H9 (cell line): ENCODE data around the gene POFUT1. TPM values are rescaled to one million over a fixed set of nuclear protein-coding genes. Genes with fewer than 3 reads are reported as not detected.

Source experiments
- DNase-seq: peaks from one replicate; pipeline ENCODE4 v3.0.0-alpha.2; 2017
- H2AFZ ChIP-seq: one replicate; pipeline ENCODE4 v1.6.1; 2013; ENCODE audit warnings: mild to moderate bottlenecking, low read length, control low read depth, moderate library complexity
- H2AK5ac ChIP-seq: 2 replicates; pipeline ENCODE4 v1.6.1; 2013; ENCODE audit warnings: low read length, control low read depth, mixed read lengths; ENCODE audit not compliant: insufficient read length
- H2BK120ac ChIP-seq: one replicate; pipeline ENCODE4 v1.6.1; 2013; ENCODE audit warnings: low read depth, mild to moderate bottlenecking, low read length, control low read depth, inconsistent platforms; ENCODE audit not compliant: poor library complexity, severe bottlenecking
- H2BK12ac ChIP-seq: 2 replicates; pipeline ENCODE4 v1.6.1; 2013; ENCODE audit warnings: low read length, control low read depth, mixed read lengths, low read depth; ENCODE audit not compliant: insufficient read length
- H2BK15ac ChIP-seq: 2 replicates; pipeline ENCODE4 v1.6.1; 2013; ENCODE audit warnings: low read depth, low read length, control low read depth
- H2BK20ac ChIP-seq: one replicate; pipeline ENCODE4 v1.6.1; 2013; ENCODE audit warnings: low read depth, mild to moderate bottlenecking, low read length, control low read depth, inconsistent platforms; ENCODE audit not compliant: poor library complexity, severe bottlenecking
- H2BK5ac ChIP-seq: 2 replicates; pipeline ENCODE4 v1.6.1; 2013; ENCODE audit warnings: low read length, control low read depth, mixed read lengths; ENCODE audit not compliant: insufficient read length
- H3K14ac ChIP-seq: 2 replicates; pipeline ENCODE4 v1.6.1; 2013; ENCODE audit warnings: low read length, control low read depth; ENCODE audit not compliant: insufficient read depth
- H3K18ac ChIP-seq: 2 replicates; pipeline ENCODE4 v1.6.1; 2013; ENCODE audit warnings: low read depth, mild to moderate bottlenecking, mixed read lengths, low read length, control low read depth; ENCODE audit not compliant: insufficient read length
- H3K23ac ChIP-seq: 2 replicates; pipeline ENCODE4 v1.6.1; 2013; ENCODE audit warnings: low read length, control low read depth, mixed read lengths, low read depth; ENCODE audit not compliant: insufficient read length
- H3K23me2 ChIP-seq: 2 replicates; pipeline ENCODE4 v1.6.1; 2013; ENCODE audit warnings: low read depth, mild to moderate bottlenecking, mixed read lengths, low read length, control low read depth; ENCODE audit not compliant: insufficient read length, poor library complexity, severe bottlenecking
- H3K27ac ChIP-seq: 2 replicates; pipeline ENCODE4 v1.5.1; 2013; ENCODE audit warnings: low read length, control low read depth, mixed read lengths, low read depth; ENCODE audit not compliant: insufficient read length
- H3K27me3 ChIP-seq: 2 replicates; pipeline ENCODE4 v1.6.1; 2013; ENCODE audit warnings: low read length, control low read depth, inconsistent platforms; ENCODE audit not compliant: insufficient read depth
- H3K4ac ChIP-seq: 2 replicates; pipeline ENCODE4 v1.6.1; 2013; ENCODE audit warnings: low read depth, mild to moderate bottlenecking, control low read depth, inconsistent platforms, low read length, moderate library complexity
- H3K4me1 ChIP-seq: 2 replicates; pipeline ENCODE4 v1.6.1; 2013; ENCODE audit warnings: low read length, control low read depth, inconsistent platforms; ENCODE audit not compliant: insufficient read depth
- H3K4me2 ChIP-seq: 2 replicates; pipeline ENCODE4 v1.6.1; 2013; ENCODE audit warnings: low read length, control low read depth, mixed read lengths; ENCODE audit not compliant: insufficient read length, insufficient read depth
- H3K56ac ChIP-seq: 2 replicates; pipeline ENCODE4 v1.6.1; 2013; ENCODE audit warnings: low read depth, mild to moderate bottlenecking, mixed read lengths, low read length, control low read depth; ENCODE audit not compliant: insufficient read length
- H3K79me1 ChIP-seq: 2 replicates; pipeline ENCODE4 v1.6.1; 2013; ENCODE audit warnings: low read depth, mild to moderate bottlenecking, moderate library complexity, low read length, control low read depth, inconsistent platforms; ENCODE audit not compliant: insufficient read depth, poor library complexity, severe bottlenecking
- H3K79me2 ChIP-seq: 2 replicates; pipeline ENCODE4 v1.6.1; 2013; ENCODE audit warnings: low read length, control low read depth, inconsistent platforms; ENCODE audit not compliant: insufficient read depth
- H3K9ac ChIP-seq: 2 replicates; pipeline ENCODE4 v1.6.1; 2013; ENCODE audit warnings: low read length, control low read depth, mixed read lengths; ENCODE audit not compliant: insufficient read length; ENCODE audit errors: extremely low read depth
- H3K9me3 ChIP-seq: one replicate; pipeline ENCODE4 v1.6.1; 2013; ENCODE audit warnings: low read depth, low read length, inconsistent platforms; ENCODE audit not compliant: control insufficient read depth
- H3T11ph ChIP-seq: one replicate; pipeline ENCODE4 v1.6.1; 2013; ENCODE audit warnings: mild to moderate bottlenecking, low read length, control low read depth, inconsistent platforms
- H4K20me1 ChIP-seq: one replicate; pipeline ENCODE4 v1.6.1; 2013; ENCODE audit not compliant: control insufficient read depth, insufficient read length, insufficient read depth
- H4K5ac ChIP-seq: 2 replicates; pipeline ENCODE4 v1.6.1; 2013; ENCODE audit warnings: low read depth, mild to moderate bottlenecking, mixed read lengths, low read length, control low read depth; ENCODE audit not compliant: insufficient read length
- H4K8ac ChIP-seq: replicated peaks from 2 replicates; pipeline ENCODE4 v1.6.1; 2013; ENCODE audit warnings: low read length, control low read depth, mixed read lengths, low read depth; ENCODE audit not compliant: insufficient read length
- H4K91ac ChIP-seq: 2 replicates; pipeline ENCODE4 v1.6.1; 2013; ENCODE audit warnings: low read depth, mild to moderate bottlenecking, moderate library complexity, mixed read lengths, low read length, control low read depth; ENCODE audit not compliant: insufficient read length
- H3K27ac Mint-ChIP-seq, 3 experiments: 2 replicates in 2 of 3; 3 replicates in 1 of 3; pipeline ENCODE4 v1.8.0; 2020 to 2021; ENCODE audit warnings: mixed read lengths in 3 of 3, mild to moderate bottlenecking in 1 of 3, moderate library complexity in 1 of 3
- H3K27me3 Mint-ChIP-seq: 2 replicates; pipeline ENCODE4 v1.8.0; 2021; ENCODE audit warnings: low read depth, mild to moderate bottlenecking, moderate library complexity, mixed read lengths
- H3K36me3 Mint-ChIP-seq, 3 experiments: 2 replicates in 2 of 3; 3 replicates in 1 of 3; pipeline ENCODE4 v1.8.0; 2020 to 2021; ENCODE audit warnings: low read depth in 3 of 3, mixed read lengths in 3 of 3; ENCODE audit not compliant: insufficient read depth in 1 of 3
- H3K4me1 Mint-ChIP-seq, 2 experiments: 2 replicates each; pipeline ENCODE4 v1.8.0; 2020; ENCODE audit warnings: mixed read lengths in 2 of 2
- H3K4me3 Mint-ChIP-seq, 2 experiments: 2 replicates in 1 of 2; 3 replicates in 1 of 2; pipeline ENCODE4 v1.8.0; 2020 to 2021; ENCODE audit warnings: mild to moderate bottlenecking in 2 of 2, mixed read lengths in 2 of 2, moderate library complexity in 1 of 2
- H3K9me3 Mint-ChIP-seq, 2 experiments: 2 replicates in 1 of 2; 3 replicates in 1 of 2; pipeline ENCODE4 v1.8.0; 2020; ENCODE audit warnings: mild to moderate bottlenecking in 2 of 2, mixed read lengths in 2 of 2, moderate library complexity in 1 of 2
- whole genome bisulfite sequencing: extraction: QIAGEN DNeasy Blood & Tissue Kit; methylation state at CpG from one replicate; pipeline ENCODE4 v1.1.7; 2013; ENCODE audit warnings: missing lambda C conversion rate, low lambda C conversion rate, mixed read lengths; ENCODE audit not compliant: insufficient read length; ENCODE audit errors: extremely low coverage; 5-methylcytosine and 5-hydroxymethylcytosine counted together
- total RNA-seq: library from RNA; stranded (reverse); gene quantifications from 2 replicates; pipeline ENCODE4 v1.2.1, GENCODE V29; 2021
- TF ChIP-seq, protein P1 (sequence below): fragments of 200-600 bp; sonication (generic); conservative IDR thresholded peaks from 3 replicates; pipeline ENCODE4 v1.8.0; 2021; ENCODE audit warnings: antibody characterized with exemption, mild to moderate bottlenecking

Gene POFUT1
- total RNA-seq, 1 experiment from 2014 or later = 41.2 TPM

DNA sequence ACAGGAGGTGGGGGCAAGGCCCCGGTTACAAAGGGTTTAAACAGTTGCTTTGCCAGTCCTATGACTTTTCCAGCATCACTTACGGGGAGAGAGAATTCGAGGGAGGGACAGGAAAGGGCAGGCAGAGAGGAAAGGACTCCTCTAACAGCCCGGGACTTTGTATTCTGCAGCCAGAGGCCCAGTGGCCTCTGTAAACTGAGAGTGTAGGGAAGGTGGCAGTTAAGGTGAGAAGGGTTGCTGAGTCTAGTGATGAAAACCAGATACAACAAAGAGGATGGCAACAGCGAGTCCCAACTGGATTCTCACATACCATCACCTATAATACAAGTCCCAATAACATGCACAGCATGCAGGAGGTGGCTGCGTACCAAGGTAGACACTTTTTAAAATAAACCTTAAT is 13.7 kb upstream of the POFUT1 start:
- DNase-seq = no peak
- no peaks in the 10 kb centered on the region for H3K27me3 ChIP-seq
- no peak overlapping the region for H3K9ac ChIP-seq
- no peak overlapping the region for H3K14ac ChIP-seq
- H3K4me3 Mint-ChIP-seq = no peak overlapping the region
- H2BK15ac ChIP-seq = no peak overlapping the region
- no peaks in the 10 kb centered on the region for H3K9me3 ChIP-seq
- WGBS = no CpG with 5 or more reads among the region's 6 CpGs
- no peak overlapping the region for H4K8ac ChIP-seq
- no peaks in the 10 kb centered on the region for H3K4me1 ChIP-seq
- no peak overlapping the region for H2AFZ ChIP-seq
- no peaks in the 10 kb centered on the region for H3K27me3 Mint-ChIP-seq
- no peak overlapping the region for H2BK20ac ChIP-seq
- no peak overlapping the region for H3T11ph ChIP-seq
- no peaks in the 10 kb centered on the region for H3K79me1 ChIP-seq
- H3K23me2 ChIP-seq = peaks cover 14% of the 10 kb centered on the region
- no peak overlapping the region for H2BK12ac ChIP-seq
- H3K23ac ChIP-seq = no peak overlapping the region
- H3K27ac Mint-ChIP-seq = no peak overlapping the region
- TF ChIP-seq, protein P1, sequence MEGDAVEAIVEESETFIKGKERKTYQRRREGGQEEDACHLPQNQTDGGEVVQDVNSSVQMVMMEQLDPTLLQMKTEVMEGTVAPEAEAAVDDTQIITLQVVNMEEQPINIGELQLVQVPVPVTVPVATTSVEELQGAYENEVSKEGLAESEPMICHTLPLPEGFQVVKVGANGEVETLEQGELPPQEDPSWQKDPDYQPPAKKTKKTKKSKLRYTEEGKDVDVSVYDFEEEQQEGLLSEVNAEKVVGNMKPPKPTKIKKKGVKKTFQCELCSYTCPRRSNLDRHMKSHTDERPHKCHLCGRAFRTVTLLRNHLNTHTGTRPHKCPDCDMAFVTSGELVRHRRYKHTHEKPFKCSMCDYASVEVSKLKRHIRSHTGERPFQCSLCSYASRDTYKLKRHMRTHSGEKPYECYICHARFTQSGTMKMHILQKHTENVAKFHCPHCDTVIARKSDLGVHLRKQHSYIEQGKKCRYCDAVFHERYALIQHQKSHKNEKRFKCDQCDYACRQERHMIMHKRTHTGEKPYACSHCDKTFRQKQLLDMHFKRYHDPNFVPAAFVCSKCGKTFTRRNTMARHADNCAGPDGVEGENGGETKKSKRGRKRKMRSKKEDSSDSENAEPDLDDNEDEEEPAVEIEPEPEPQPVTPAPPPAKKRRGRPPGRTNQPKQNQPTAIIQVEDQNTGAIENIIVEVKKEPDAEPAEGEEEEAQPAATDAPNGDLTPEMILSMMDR = no peak
- H2BK5ac ChIP-seq = no peak overlapping the region
- H4K20me1 ChIP-seq = no peaks in the 10 kb centered on the region
- no peak overlapping the region for H4K91ac ChIP-seq
- peaks cover 29 to 64% (median 46%) of the 10 kb centered on the region in 3 experiments for H3K36me3 Mint-ChIP-seq
- H3K18ac ChIP-seq = no peak overlapping the region
- no peak overlapping the region for H3K27ac ChIP-seq
- no peak overlapping the region for H3K4me2 ChIP-seq
- peaks cover 13 to 16% of the 10 kb centered on the region in 2 experiments for H3K4me1 Mint-ChIP-seq
- no peak overlapping the region for H2AK5ac ChIP-seq
- no peaks in the 10 kb centered on the region for H3K79me2 ChIP-seq
- H2BK120ac ChIP-seq = no peak overlapping the region
- H4K5ac ChIP-seq = no peak overlapping the region
- H3K4ac ChIP-seq = no peak overlapping the region
- no peak overlapping the region for H3K56ac ChIP-seq
- H3K9me3 Mint-ChIP-seq = no peaks in the 10 kb centered on the region; a peak in 1 of 5 replicates
